ENCODE results near the gene RAB3A.

The RAB3A gene

DNA sequence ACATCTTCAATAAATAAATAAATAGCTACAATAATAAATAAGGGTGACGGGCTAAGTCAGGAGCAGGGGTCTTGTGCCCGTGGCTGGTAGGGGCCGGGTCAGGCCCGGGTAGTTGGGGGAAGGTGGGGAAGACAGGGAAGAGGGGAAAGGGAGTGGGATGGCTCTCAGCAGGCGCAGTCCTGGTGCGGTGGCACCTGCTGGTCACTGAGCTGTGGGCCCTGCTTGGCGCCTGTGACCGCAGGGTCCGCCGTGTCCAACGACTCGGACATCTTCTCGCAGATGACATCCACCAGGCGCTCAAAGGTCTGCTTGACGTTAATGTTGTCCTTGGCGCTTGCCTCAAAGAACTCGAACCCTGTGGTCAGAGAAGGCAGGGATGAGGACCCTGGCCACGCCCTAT, 6.5 kb downstream of the RAB3A start:
- DNase-seq, result no peak

DNA sequence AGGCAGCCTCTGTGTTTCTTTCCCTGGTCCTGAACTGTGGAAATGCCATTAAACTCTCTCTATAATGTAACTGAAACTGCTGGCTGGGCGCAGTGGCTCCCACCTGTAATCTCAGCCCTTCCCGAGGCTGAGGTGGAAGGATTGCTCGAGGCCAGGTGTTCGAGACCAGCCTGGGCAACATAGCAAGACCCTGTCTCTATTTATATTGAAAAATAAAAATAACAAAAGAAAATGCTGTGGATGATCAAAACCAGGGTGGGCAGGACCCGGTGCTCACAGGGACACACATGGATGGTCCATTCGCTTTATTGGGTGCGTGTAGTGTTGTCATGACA, 7.4 kb downstream of the RAB3A start:
- DNase-seq, result no peak

DNA sequence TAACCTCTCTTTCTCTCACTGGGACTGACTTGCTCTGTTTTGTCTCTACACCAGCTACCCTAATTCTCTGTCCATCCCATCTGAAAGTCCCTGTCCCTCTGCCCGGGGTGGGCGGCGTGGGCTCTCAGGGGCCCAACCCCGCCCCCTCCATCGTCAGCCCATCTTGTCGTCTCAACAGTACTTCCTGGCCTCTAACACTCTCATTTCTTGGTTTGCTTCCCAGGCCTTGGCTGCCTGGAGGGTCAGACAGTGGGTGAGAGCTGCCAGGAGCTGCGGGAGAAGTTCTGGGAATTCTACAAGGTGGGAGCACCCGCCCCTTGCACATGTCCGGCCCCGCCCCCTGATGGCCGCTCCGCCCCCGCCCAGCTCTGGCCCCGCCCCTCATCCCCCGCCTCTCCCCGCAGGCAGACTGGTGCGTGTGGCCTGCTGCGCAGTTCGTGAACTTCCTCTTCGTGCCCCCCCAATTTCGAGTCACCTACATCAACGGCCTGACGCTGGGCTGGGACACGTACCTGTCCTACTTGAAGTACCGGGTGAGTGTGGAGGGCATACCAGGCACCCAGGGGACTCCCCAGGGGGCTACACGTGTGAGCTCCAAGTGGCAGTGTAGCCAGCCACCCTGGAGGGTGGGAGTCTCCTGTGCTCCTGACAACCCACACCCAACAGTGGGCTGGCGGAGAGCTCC, 9.1 kb downstream of the RAB3A start:
- peak; percentile 38 for DNase-seq

- no peak for DNase-seq
These were observed 9.7 kb downstream of the RAB3A start for GRCh38 chr19:18194181-18194530.

DNA sequence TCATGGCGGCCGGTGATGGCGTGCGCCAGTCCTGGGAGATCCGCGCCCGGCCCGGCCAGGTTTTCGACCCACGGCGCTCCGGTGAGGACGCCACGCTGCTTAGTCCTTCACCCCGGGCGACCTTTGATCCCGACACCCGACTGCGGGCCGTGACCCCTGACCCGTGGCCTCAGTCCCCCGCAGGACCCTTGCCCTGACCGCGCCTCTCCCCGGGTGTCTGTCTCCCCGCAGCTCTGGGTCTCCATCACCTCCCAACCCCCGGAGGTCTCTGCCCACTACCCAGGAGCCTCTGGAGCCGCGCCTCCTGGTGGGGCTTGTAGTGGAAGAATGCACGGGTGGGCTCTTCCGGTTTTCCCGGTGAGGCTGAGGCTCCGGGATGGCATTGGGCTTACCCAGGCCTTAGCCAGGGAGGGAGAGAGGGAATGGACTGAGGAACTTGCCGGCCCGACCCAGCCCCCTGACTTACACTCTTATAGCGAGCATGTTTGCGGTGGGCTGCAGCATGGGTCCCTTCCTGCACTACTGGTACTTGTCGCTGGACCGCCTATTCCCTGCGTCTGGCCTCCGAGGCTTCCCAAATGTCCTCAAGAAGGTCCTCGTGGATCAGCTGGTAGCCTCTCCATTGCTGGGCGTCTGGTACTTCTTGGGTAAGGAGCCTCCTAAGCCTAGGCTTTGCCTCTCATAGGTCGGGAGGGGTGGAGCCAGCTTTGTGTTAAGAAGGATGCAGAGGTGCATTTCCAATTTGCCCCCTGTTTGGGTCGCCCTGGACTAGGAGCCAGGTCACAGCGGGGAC, 10.3 kb downstream of the RAB3A start:
- DNase-seq, result no peak

GRCh38 chr19:18192673-18193387, 11.0 kb downstream of the RAB3A start, which contains the start of gene MPV17L2:
Gene MPV17L2, plus strand, starts transcription at chr19:18193218. Its CDS starts 64 bp downstream, at chr19:18193282.
- DNase-seq, result peak; percentile 95

GRCh38 chr19:18191640-18192062, 12.2 kb downstream of the RAB3A start:
- DNase-seq, result no peak

DNA sequence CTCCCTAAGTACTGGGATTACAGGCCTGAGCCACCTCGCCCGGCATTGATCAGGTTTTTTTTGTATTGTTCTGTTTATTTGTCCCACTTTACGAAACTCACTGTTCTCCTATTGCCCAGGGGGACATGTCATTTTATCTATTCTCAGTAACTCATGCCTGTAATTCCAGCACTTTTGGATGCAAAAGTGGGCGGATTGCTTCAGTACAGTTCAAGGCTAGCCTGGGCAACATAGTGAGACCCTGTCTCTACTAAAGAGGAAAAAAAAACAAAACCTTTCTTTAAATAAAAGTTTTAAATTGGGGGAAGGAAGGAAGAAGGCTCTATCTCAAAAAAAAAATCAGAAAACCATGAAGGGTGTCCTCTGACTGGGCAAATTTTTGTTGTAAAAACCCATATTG, 13.6 kb downstream of the RAB3A start:
- DNase-seq, result no peak

GRCh38 chr19:18185538-18185937, 18.3 kb downstream of the RAB3A start:
- DNase-seq, result no peak

GRCh38 chr19:18183529-18183928, 20.3 kb downstream of the RAB3A start:
- no peak for DNase-seq

DNA sequence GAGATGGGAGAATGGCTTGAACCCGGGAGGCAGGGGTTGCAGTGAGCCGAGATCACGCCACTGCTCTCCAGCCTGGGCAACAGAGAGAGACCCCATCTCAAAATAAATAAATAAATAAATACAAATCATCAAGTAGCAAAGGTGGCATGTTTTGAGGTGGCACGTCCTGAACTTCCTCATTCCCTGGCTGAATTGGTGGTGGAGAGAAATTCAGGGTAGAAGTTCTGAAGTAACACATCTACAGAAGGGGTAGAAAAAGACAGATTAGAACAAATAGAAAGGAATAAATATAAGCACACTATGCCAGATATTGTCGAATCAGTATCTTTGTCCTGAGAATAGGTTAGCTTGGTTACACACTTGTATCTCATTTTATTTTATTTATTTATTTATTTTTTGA, 23.9 kb downstream of the RAB3A start:
- DNase-seq, result no peak

DNA sequence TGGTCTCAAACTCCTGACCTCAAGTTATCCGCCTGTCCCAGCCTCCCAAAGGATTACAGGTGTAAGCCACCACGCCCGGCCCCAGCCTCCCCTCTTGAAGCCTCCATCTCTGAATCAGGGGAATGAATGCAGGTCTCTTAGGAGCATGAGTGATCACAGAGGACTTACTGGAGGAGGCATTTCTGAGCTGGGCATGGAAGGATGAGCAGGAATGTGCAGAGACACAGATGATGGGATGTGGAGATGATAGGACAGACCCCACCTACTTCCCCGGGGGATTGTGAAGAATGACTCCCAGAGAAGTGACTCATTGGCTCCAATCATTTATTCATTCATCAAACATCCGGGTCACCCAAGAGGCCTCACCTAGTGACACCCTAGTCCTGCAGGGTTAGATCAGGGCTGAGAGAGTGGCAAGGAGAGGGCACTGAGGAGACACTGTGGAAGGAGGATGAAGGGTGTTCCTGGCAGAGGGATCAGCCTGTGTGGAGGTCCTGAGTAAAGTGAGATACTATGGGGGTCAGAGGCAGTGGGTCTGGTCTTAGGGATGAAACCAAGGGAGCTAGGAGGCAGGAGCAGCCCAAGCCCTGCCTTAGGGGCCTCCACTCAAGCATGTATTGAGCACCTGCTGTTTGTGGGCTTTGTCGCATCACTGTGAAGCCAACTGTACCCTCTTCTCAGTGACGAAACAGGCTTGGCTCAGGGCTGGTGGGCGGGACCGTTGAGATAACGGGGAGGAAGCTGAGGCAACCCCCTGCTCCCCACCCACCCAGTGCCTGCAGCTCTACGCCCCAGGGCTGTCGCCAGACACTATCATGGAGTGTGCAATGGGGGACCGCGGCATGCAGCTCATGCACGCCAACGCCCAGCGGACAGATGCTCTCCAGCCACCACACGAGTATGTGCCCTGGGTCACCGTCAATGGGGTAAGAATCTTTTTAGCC, 27.2 kb downstream of the RAB3A start:
- no peak for DNase-seq

- DNase-seq, result no peak
These were observed 28.9 kb downstream of the RAB3A start for GRCh38 chr19:18174983-18175382.

DNA sequence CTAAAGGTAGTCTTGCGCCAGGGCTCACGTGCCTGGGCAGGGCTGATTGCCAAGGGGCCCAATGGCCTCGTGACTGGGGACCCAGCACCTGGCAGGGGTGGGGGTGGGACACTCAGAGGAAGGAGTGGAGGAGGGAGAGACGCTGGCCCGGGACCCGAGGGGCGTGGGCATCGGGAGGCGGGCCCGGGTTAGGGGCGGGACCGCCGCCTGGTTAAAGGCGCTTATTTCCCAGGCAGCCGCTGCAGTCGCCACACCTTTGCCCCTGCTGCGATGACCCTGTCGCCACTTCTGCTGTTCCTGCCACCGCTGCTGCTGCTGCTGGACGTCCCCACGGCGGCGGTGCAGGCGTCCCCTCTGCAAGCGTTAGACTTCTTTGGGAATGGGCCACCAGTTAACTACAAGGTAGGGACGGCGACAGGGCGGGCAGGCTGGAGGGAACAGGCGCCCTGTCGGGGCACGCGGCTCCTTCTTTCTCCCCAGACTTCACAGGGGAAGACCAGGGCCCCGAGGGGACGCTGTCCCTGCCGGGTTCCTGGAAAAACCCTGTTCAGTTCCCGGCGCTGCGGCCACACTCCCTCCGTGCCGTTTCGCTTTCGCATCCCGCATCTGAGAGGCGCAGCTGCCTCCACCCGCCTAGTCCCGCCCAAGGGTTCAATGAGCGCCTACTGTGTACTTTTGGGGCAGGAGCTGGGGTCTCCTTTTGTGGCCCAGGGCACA, 30.1 kb downstream of the RAB3A start, which contains the start of gene IFI30:
Gene IFI30, plus strand, starts transcription at position 242 of the 717 bp plus-strand sequence. Its CDS starts 29 bp downstream, at position 271.
- DNase-seq, result peak; percentile 62

- no peak for DNase-seq
These were observed 30.7 kb downstream of the RAB3A start for GRCh38 chr19:18173054-18173571.

- DNase-seq, result no peak
These were observed 31.4 kb downstream of the RAB3A start for GRCh38 chr19:18172331-18173053.

GRCh38 chr19:18171605-18172327, 32.1 kb downstream of the RAB3A start:
- no peak for DNase-seq

DNA sequence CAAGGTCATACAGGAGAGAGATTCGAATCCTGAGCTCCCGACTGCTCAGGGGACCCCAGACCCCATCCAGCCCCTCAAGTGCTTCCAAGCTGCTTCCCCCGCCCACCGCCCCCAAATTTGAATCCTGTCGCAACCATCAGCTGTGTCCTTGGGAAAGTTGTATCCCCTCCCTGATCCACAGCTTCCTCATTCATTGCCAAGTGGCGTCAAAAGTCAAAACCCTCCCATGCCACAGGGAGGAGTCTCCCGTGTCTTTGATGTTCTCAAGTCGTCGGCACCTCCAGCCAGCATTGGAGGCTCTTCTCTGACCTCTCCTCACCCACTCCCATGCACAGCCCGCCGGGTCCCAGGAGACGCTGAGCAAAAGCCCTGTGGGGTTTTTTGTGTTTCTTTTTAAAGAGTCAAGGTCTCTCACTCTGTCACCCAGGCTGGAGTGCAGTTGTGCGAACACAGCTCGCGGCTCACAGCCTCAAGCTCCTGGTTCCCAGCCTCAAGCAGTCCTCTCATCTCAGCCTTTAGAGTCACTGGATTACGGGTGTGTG, 33.1 kb downstream of the RAB3A start:
- no peak for DNase-seq

DNA sequence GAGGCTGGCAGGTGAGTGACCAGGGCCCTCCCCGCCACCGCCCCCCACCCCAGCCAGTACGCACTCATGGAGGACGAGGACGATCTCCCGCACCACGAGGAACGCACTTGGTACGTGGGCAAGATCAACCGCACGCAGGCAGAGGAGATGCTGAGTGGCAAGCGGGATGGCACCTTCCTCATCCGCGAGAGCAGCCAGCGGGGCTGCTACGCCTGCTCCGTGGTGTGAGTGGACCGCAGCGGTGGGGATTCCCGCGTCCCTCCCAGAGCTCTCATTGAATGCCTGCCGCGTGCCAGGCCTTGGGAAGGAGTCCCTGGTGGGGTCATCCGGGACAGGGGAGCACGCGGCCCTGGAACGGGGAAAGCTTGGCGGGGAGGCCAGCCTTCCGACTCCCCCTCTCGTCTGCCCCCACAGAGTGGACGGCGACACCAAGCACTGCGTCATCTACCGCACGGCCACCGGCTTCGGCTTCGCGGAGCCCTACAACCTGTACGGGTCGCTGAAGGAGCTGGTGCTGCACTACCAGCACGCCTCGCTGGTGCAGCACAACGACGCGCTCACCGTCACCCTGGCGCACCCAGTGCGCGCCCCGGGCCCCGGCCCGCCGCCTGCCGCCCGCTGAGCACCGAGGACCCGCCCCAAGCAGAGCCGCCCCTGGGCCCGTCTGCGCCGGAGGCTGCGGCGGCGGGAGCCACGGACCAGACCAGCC, 35.0 kb downstream of the RAB3A start:
- no peak for DNase-seq
